Midbrain (tissue), 1 donor: ENCODE results near the gene HHAT.
"Not testable (repeated sequence)": the region's sequence is repeated elsewhere in the genome, so short reads cannot be mapped to it uniquely, and the experiment has no call there.

Experiments used
- DNase-seq: peaks from one replicate; lab custom pipeline; 2025; lab: John Stamatoyannopoulos, UW

HHAT gene

DNA sequence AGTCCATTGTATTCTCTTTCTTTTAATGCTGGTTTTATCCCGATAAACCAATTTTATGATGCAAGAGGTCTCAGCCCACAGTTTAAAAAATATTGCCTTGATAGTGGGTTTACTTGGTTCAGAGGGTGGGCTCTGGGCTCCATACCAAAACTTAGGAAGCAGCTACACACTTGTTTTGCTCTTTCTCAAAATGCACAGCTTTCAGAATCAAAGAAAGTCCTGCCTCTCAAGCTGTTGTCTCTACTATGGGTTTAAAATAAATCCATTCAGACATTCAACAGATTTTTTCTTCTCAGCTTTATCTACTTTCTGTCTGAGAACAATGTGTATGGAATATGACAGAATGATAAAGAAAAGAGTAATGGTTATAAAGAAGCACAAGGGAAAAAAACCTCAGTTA, 14.8 kb upstream of the HHAT start:
- no peak for DNase-seq

DNA sequence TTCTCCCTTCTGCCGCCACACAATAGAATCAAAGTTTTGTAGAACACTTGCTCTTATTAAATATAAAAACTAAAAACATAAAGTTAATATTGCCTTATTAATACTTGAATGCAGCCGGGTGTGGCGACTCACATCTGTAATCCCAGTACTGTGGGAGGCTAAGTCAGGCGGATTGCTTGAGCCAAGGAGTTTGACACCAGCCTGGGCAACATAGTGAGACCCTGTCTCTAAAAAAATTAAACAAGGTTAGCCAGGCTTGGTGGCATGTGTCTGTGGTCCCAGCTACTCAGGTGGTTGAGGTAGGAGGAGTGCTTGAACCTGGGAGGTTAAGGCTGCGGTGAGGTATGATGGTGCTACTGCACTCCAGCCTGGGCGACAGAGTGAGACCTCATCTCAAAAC, 13.2 kb upstream of the HHAT start:
- no peak for DNase-seq

DNA sequence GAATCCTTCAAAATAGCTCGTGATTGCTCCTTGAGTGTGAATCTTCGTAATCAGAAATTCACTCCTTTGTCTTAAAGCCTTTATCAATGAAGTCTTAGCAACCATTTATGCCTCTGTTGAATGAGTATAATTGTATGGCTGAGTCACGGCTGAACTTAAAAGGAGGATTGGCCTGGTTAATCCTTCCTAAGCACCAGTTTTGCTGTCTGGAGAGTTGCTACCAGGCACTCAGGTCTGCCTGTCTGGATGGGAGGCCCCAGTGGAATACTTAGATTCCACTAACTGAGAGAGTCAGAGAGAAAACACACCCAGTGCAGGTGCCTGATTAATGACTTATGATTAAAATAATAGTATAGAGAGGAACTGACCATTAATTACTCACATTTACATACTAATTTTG, 7.6 kb upstream of the HHAT start:
- no peak for DNase-seq

DNA sequence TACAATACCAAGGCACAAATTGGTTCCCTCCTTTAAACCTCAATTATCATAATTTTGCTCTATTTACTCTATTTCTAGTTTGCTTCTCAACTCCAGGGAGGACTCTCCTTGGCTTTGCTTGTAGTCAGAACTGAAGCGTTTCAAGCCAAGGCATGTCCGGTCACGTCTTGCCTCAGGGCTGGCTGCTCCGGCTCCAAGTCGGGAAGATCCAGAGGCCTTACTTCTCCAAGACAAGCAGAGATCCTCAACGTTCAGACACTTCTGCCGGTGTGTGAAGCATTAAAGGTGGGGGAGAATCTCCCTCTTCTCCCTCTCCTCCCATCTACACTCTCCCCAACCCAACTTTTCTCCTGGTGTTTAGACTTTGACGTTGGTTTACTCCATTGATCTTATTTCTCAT, 7.2 kb upstream of the HHAT start:
- DNase-seq: no peak

DNA sequence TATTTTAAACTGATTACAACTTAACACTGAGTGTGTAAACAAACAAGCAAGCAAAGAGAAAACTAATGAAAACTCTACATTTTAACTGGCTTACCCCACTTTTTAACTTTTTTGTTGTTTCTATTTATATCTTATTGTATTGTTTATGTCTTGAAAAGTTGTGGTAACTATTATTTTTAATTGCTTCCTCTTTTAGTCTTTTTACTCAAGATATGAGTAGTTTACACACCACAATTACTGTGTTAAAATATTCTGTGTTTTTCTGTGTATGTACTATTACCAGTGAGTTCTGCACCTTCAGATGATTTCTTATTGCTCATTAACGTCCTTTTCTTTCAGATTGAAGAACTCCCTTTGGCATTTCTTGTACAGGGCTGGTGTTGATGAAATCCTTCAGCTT, 4.7 kb upstream of the HHAT start:
- no peak for DNase-seq

DNA sequence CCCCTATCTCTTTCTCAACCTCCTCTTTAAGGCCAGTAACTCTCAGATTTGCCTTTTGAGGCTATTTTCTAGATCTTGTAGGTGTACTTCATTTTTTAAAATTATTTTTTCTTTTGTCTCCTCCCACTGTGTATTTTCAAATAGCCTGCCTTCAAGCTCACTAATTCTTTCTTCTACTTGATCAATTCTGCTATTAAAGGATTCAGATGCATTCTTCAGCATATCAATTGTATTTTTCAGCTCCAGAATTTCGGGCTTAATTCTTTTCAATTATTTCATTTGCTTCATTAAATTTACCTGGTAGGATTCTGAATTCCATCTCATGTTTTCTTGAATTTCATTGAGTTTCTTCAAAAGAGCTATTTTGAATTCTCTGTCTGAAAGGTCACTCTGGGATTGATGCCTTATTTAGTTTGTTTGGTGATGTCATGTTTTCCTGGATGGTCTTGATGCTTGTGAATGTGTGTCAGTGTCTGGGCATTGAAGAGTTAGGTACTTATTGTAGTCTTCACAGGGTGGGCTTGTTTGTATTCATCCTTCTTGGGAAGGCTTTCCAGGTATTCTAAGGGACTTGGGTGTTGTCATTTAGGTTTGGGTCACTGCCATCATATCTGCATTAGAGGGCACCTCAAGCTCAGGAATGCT, 3.6 kb upstream of the HHAT start:
- no peak for DNase-seq

DNA sequence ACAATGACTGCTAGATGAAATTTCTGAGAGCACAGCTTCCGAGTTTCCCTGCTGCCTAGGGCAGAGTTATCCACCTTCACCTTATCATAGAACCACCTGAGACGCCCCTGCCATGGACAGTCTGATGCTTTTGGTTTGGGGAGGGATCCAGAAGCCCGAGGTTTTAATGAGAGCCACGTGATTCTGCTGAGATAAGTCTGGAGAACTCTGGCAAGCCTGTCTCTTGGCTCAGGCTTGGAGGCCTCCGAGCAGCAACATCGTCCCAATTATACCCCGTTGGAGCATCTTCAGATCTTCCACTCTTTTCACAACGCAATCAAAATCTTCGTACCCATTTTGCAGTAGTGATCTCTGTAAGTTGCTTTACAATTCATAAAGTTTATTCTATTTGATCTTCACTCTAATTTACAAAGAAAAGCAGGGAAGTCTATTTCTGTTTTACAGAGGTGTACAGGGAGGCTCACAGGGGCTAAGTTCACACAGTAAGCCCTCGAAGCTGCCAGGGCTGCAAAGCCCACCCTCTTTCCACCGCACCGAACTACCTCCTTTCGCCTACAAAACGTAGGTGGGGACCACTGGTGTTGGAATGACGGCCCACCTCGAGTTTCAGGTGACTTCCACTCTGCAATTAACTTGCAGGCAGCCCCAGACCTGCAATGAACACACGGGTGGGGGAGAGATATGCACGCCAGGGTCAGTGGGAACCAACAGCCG, 513 bp upstream of the HHAT start:
- no peak for DNase-seq

DNA sequence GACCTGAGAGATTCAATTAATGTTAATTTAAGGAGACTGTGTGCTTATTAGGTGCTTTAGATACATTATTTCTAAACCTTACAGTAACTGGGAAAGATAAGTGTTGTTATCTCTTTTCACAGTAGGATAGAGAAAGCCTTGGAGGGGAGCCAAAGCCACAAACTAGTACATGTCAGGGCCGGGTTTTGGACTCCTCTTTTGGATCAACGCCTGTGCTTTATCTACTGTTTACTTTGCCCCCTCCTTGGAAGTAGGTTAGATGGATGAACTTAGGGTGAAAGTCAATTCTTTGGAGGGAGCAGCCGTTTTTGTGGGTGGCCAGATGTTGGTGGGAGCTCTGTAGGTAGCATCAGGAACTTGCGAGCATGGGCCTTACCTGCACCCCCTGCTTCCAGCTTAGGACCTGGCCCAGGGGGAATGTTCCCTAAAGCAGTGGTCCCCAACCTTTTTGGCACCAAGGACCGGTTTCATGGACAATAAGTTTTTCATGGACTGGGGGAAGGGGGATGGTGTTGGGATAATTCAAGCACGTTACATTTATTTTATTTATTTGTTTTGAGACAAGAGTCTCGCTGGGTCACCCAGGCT, 1.7 kb downstream of the HHAT start:
- DNase-seq: no peak

DNA sequence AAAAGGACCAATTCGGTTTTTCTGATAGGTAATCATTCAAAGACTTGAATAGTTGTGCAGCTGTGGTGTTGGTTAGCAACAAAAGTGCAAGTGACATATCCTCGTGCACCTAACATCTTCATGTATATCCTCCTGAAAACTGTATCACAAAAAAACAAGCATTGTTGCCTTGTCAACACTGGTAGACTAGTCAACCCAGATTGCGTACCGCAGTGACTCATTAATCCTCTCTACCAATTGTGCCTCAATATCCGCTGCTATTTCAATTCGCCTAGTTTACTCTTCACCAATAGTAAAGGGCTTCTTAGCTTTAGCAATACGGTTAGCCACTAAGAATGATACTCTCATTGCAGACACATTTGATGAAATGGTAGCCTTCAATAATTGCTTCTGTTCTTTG, 3.5 kb downstream of the HHAT start:
- no peak for DNase-seq

DNA sequence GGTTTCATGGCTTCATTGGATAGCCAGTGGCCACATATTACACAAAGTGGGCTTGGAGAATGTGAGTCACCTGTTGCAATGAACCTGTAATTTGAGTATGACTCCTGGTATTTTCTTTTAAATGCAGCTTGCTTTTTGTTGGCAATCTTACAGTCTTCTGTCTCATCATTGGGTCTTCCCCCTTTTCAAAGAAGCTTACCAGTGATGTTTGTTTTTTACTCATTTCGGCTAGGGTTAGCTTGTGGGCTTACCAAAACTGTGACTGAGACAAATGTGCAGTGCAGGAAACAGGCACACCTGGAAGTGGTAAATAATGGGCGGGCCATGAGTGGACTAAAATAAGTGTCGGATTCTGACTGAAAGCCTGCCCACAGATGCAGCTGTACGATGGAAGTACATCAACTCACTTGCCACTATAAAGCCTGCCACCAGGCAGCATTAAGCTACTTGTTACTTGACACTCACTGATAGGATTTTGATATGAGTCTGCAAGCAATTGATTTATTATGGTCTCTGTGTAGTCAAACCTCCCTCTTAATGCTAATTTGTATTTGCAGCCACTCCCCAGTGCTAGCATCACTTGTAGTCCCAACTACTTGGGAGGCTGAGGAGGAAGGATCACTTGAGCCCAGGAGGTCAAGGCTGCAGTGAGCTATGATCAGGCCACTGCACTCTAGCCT, 4.2 kb downstream of the HHAT start:
- DNase-seq: no peak

DNA sequence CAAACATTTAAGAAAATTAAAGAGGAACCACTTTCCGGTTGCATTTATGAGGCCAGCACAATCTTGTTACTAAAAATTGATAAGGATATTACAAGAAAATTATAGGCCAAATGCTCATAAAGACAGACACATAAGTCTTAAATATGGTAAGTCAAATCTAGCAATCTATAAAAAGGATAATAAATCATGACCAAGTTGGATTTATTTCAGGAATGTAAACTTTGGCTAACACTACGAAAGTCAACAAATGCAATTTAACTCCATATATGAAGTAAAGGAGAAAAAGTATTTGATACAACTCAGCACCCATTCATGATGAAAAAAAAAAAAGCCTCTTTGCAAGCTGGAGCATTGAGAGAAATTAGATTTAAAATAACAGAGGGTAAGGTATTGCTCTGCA, 6.3 kb downstream of the HHAT start:
- no peak for DNase-seq

DNA sequence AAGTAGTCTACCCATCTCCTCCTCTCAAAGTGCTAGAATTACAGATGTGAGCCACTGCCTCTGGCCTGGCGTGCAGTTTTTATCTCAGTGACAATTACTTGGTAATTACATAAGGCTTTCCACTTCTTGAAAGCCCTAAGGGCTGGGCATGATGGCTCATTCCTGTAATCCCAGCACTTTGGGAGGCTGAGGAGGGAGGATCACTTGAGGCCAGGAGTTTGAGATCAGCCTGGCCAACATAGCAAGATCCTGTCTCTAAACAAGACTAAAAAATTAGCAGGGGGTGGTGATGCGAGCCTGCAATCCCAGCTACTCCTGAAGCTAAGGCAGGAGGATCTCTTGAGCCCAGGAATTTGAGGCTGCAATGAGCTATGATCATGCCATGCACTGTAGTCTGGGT, 7.7 kb downstream of the HHAT start:
- DNase-seq: no peak

DNA sequence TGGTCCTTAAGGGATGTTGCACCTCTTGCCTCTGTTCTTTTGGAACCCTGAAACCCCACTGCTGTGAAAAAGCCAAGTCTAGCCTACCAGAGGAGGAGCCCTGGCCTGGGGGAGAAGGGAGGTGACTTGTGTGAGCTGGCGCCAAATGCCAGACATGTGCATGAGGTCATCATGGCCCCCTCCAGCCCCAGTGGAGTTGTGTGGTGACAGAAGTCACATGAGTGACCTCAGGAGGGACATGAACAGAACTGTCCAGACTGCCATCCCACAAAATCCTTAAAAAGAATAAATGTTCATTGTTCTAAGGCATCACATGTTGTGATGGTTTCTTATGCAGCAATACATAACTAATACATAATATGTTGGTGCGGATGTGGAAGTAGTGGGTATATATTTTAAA, 10.8 kb downstream of the HHAT start:
- no peak for DNase-seq

DNA sequence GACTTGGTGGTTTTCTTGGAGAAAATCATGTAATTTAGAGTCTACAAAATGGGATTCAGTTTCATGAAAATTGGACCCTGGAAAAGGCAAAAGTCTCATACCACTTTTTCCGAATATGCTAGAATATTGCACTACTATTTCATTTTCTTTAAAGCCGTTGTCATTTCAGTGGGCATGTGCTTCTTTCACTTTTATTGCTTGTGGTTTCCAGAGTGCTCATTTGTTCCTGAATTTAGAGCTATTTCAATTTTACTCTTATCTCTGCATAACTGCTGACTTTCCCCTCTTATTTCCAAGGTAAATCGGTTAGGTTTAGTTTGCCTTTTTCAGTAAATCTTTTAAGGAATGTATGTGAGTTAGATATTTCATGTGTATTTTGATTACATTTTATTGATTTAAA, 11.6 kb downstream of the HHAT start:
- no peak for DNase-seq

DNA sequence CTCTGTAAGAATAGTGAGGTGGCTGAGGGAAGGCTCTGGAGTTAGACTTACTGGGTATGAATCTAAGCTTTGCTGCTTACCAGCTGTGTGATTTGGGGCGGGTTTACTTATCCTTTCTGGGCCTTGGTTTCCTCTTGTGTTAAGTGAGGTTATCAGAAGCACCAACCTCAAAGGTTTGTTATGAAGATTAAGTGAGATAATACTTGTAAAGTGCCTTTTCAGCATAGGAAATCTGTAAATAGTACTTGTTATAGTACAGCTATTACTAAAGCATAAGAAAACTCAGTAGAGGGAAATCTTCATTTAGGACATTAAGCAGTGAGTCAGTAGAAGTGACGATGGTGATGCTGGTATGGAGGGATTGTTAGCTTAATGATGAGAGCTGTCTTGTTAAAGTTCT, 12.1 kb downstream of the HHAT start:
- no peak for DNase-seq

DNA sequence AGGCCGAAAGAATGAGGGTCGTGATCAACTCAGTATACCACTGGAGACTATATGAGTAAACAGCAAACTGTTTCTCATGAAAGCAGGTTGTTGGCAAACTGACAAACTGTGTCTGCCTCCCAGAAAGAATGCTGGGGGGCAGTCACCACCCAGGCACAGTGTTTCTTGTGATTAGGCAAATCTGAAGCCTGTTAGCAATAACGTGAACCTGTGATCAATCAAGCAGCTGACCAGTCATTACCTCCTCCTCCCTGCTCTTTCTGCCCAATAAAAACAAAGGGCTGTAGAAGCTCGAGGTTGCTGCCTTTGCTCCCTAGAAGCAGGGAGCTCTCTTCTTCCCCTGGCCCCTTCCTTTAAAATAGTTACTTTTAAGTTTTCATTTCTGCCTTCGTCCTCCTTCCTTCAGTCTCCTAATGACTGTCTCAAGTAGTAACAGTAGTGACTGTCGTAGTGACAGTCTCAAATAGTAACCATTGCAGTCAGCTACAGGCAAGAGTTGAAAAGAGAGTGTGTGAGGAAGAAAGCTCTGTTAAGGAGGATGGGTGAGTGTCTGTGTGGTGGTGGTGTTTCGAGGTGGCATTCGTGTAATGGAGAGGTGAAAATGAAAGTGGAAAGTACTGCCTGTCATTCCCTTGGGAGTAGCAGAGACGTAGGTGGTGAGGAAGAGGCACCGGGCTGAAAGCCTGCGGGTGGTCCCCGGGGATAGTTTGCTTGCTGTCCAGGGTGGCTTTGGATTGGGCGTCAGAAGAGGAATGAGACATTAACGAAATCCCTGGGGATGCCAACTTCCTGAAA, 14.5 kb downstream of the HHAT start:
- no peak for DNase-seq

DNA sequence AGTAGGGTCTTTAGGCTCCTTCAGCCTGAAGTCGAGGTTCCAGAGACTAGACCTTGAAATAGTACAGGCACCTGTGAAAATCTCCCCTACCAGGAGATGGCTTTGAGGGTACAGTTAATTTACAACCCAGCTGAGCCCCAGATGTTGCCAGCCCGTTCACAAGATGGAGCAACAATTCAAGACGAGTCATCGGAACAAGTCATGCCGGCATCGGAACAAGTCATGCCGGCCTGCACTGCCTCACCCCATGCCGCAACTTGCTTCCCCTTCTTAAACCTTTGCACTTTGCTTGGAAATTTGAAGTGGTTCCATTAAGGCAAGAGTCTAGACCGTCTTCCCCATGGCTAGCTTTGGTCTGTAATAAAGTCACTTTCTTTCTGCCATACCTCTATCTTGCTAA, 16.0 kb downstream of the HHAT start:
- DNase-seq: no peak

DNA sequence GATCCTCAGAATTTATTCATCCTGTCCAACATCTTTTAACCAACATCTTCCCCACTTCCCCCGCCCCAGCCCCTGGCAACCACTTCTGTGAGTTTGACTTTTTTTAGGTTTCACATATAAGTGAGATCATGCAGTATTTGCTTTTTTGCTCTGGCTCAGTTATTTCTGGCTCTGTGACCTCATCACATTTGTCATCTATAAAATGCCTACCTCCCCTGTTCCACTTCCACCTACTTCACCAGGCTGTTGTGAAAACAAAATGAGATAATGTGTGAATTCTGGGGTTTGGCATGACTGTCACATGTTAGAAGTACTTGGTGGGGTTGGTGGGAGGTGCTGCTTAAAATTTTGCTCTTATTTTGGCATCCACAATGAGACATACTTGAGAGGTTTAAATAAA, 18.4 kb downstream of the HHAT start:
- DNase-seq: no peak

DNA sequence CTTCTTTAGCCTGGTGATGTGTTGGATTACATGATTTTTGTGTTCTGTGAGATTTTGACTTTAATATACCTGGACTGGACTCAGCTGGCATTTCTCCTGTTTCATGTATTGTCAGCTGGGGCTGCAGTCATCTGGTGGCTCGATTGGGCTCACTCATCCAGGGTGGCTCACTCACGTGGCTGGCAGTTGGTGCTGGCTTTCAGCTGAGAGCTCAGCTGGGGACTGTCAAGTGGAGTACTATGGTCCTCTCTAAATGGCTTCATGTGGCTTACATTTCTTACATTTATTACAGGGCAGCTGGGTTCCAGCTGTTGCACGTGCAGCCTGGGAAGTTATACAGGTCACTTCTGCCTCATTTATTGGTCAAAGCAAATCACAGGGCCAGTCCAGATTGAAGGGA, 22.8 kb downstream of the HHAT start:
- DNase-seq: no peak

DNA sequence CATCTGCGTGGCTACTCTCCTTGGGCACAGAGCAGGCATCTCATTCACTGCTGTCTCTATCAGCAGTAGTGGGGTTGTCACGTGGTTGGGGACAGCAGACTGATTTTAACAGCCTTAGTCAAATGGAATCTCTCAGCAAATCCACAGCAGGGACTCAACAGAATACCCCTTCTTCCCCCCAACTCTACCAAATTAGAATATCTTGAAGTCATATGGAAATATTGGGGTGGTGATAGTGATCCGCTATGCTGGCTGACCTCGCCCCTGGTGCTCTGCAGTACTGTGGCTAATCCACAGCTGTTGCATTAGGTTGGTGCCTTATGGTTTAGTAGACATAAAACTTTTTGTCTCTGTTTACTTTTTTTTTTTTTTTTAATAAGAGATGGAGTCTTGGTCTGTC, 23.9 kb downstream of the HHAT start:
- no peak for DNase-seq

DNA sequence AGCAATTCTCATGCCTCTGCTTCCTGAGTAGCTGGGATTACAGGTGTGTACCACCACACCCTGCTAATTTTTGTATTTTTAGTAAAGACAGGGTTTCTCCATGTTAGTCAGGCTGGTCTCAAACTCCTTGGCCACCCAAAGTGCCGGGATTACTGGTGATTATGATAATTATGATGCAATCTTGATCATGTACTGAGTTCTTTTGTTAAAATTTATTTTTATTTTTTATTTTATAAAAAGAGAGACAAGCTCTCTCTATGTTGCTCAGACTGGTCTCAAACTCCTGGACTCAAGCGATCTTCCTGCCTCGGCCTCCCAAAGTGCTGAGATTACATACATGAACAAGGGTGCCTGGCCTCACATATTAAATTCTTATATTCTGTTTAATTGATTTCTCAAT, 25.6 kb downstream of the HHAT start:
- DNase-seq: not testable (repeated sequence)

DNA sequence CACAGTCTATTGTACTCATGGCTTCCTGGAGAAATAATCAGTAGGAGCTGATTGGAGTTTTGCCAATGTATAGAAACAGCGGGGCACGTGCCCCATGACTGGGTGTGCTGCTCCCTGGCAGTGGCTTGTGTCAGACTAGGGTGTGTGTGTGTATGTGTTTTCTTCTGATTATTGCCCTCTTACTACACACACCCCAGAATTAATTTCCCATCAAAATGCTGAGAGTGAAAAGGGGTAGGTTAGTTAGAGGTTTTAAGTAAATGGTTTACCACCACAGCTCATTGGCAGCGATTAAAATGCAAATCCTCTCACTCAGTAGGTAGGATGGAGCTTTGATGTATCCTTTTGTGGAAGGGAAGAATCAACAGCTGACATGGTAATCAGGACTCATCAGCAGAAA, 29.9 kb downstream of the HHAT start:
- no peak for DNase-seq
